Heart left ventricle (tissue), 16 donors: ENCODE data around the gene RNF38. TPM values are rescaled to one million over a fixed set of nuclear protein-coding genes. Genes with fewer than 3 reads are reported as not detected.
"Not testable (repeated sequence)": the region's sequence is repeated elsewhere in the genome, so short reads cannot be mapped to it uniquely, and the experiment has no call there.

Source experiments
- ATAC-seq, 4 donors: fragments of 200-7000 bp; cut with Tn5 transposase; one replicate each; pipeline ENCODE4 v1.9.1; 2020 to 2022; ENCODE audit warnings: moderate library complexity in 4 of 4, mild to moderate bottlenecking in 3 of 4, moderate number of reproducible peaks in 1 of 4
- DNase-seq, 5 donors: peaks; one replicate each; pipeline ENCODE4 v3.0.0-alpha.2; 2020
- H3K27ac ChIP-seq, 12 donors: fragments of 200-600 bp; sonication (generic) in 4 of 12; one replicate each; pipeline versions ENCODE4 v1.5.0 to v1.8.0; 2016 to 2022; ENCODE audit warnings: mild to moderate bottlenecking in 2 of 12
- H3K27me3 ChIP-seq, 9 donors: fragments of 200-600 bp; sonication (generic) in 2 of 9; one replicate each; pipeline versions ENCODE4 v1.5.1 to v1.8.0; 2016 to 2022; ENCODE audit warnings: mild to moderate bottlenecking in 3 of 9
- H3K36me3 ChIP-seq, 9 donors: fragments of 200-600 bp; sonication (generic) in 2 of 9; one replicate each; pipeline versions ENCODE4 v1.5.0 to v1.8.0; 2018 to 2022; ENCODE audit warnings: mild to moderate bottlenecking in 2 of 9
- H3K4me1 ChIP-seq, 12 donors: fragments of 200-600 bp; sonication (generic) in 4 of 12; one replicate each; pipeline versions ENCODE4 v1.5.0 to v1.8.0; 2016 to 2022; ENCODE audit warnings: mild to moderate bottlenecking in 3 of 12
- H3K4me3 ChIP-seq, 12 donors: fragments of 200-600 bp; sonication (generic) in 4 of 12; one replicate each; pipeline versions ENCODE4 v1.5.0 to v1.8.0; 2017 to 2022; ENCODE audit warnings: mild to moderate bottlenecking in 9 of 12, moderate library complexity in 4 of 12
- H3K9me3 ChIP-seq, 12 donors: fragments of 200-600 bp; sonication (generic) in 4 of 12; one replicate each; pipeline versions ENCODE4 v1.5.0 to v1.8.0; 2016 to 2022; ENCODE audit warnings: mild to moderate bottlenecking in 1 of 12
- POLR2A ChIP-seq, 2 donors: fragments of 450-650 bp; IDR thresholded peaks; one replicate each; pipeline ENCODE4 v1.6.1; 2017; ENCODE audit warnings: antibody characterized with exemption in 2 of 2, mild to moderate bottlenecking in 2 of 2, moderate library complexity in 2 of 2
- WGBS, 4 donors: extraction: QIAGEN DNeasy Blood & Tissue Kit in 2 of 4; methylation state at CpG; one replicate each; pipeline versions ENCODE4 v1.1.5 to v1.1.7; 2013 to 2018; 5-methylcytosine and 5-hydroxymethylcytosine counted together
- intact Hi-C, 10 donors: fragments of 100-400 bp; cut with DNase I; formaldehyde crosslinking; loops; one replicate each; pipeline versions ENCODE4 v1.11.1 to v1.14.2; 2022
- polyA plus RNA-seq, 2 donors: library from polyadenylated mRNA; stranded (reverse); fragments of 200-250 nt; gene quantifications; one replicate each; pipeline ENCODE4 v1.2.3, GENCODE V29; 2013
- total RNA-seq, 9 donors: library from RNA; depleted of rRNA in 2 of 9; stranded (reverse); fragments of >200 nt in 2 of 9; fragmentation: NEBNext Ultra II Directional in 3 of 9; extraction: Animal tissue kit (Norgen Biotek cat#: 25700) in 3 of 9; gene quantifications; one replicate each; pipeline versions ENCODE4 v1.1.0 to v1.2.4, GENCODE V29; 2016 to 2023
- TF ChIP-seq, protein P1 (sequence below), 12 donors: fragments of 200-600 bp; sonication (generic) in 4 of 12; IDR thresholded peaks; one replicate each; pipeline versions ENCODE4 v1.5.0 to v1.8.0; 2018 to 2022; ENCODE audit warnings: antibody characterized with exemption in 12 of 12, mild to moderate bottlenecking in 5 of 12
- donor health status: ischemic (EF 13 %, LVEDD 7.1; RV severe dilation, severe dysfunction).
- donor health status: healthy with polysubstance abuse.
- donor health status: DM: no; HTN: yes; CAD: no.
- donor health status: DM: no; HTN: no; CAD: no.
- donor health status: ischemic (EF 25% LVEDD 6.9; RV normal size, moderate dysfunction).
- donor health status: ischemic (EF 25% LVEDD 5.7; RV mildly dilated, moderate dysfunction).
- donor health status: healthy.
- donor health status: DM: yes; HTN: yes; CAD: no.
- donor health status: ischemic (EF 35%, LVEDD 5.7; RV mildly dilated, moderate dysfunction).
- donor health status: nonischemic (EF 11% LVEDD 7.7; RV severe dilation, severe dysfunction).
- donor health status: DM: yes; HTN: yes; CAD: no.
- donor health status: PGD.
- donor health status: ischemic (EF 29% LVEDD 5.4; RV normal size, mild dysfunction).
- donor health status: nonischemic (EF 23%, LVEDD 6.1; RV moderate dilation, normal function).

The RNF38 gene
- total and polyA plus RNA-seq, 11 donors, result 6.0 to 49.0 (median 30.2) TPM

DNA sequence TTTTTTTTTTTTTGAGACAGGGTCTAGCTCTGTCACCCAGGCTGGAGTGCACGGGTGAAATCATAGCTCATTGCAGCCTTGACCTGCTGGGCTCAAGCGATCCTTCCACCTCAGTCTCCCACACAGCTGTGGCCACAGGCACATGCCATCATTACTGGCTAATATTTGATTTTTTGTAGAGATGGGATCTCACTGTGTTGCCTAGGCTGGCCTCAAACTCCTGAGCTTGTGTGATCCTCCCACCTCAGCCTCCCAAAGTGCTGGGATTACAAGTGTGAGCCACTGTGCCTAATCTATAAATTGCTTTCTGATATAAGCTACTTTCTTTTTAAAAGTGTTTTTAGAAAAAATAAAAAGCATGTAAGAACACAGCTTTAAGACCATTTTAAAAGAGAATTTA, 85.3 kb downstream of the RNF38 start:
- intact Hi-C loops, result loop anchor here in 1 of 10 donors (10.0 kb wide), 1 partner anchor 210 kb away; no protein-coding TSS in a partner anchor
- Histone ChIP-seq H3K36me3 (no peaks in the 10 kb centered on the region), H3K27me3 (no peaks in the 10 kb centered on the region), H3K4me1 (peaks cover 0 to 8% (median 0%) of the 10 kb centered on the region in 12 donors), H3K9me3 (no peaks in the 10 kb centered on the region), H3K27ac (no peak overlapping the region), H3K4me3 (no peak overlapping the region)
- no peak for ATAC-seq
- no peak for DNase-seq
- no peak for TF ChIP-seq POLR2A (IDR thresholded peaks at IDR 0.05)
- TF ChIP-seq, protein P1, sequence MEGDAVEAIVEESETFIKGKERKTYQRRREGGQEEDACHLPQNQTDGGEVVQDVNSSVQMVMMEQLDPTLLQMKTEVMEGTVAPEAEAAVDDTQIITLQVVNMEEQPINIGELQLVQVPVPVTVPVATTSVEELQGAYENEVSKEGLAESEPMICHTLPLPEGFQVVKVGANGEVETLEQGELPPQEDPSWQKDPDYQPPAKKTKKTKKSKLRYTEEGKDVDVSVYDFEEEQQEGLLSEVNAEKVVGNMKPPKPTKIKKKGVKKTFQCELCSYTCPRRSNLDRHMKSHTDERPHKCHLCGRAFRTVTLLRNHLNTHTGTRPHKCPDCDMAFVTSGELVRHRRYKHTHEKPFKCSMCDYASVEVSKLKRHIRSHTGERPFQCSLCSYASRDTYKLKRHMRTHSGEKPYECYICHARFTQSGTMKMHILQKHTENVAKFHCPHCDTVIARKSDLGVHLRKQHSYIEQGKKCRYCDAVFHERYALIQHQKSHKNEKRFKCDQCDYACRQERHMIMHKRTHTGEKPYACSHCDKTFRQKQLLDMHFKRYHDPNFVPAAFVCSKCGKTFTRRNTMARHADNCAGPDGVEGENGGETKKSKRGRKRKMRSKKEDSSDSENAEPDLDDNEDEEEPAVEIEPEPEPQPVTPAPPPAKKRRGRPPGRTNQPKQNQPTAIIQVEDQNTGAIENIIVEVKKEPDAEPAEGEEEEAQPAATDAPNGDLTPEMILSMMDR (IDR thresholded peaks at IDR 0.05), result no peak
- 91 to 100% (median 93%) methylated on average over 2 of the region's 2 CpGs for WGBS, 4 donors

DNA sequence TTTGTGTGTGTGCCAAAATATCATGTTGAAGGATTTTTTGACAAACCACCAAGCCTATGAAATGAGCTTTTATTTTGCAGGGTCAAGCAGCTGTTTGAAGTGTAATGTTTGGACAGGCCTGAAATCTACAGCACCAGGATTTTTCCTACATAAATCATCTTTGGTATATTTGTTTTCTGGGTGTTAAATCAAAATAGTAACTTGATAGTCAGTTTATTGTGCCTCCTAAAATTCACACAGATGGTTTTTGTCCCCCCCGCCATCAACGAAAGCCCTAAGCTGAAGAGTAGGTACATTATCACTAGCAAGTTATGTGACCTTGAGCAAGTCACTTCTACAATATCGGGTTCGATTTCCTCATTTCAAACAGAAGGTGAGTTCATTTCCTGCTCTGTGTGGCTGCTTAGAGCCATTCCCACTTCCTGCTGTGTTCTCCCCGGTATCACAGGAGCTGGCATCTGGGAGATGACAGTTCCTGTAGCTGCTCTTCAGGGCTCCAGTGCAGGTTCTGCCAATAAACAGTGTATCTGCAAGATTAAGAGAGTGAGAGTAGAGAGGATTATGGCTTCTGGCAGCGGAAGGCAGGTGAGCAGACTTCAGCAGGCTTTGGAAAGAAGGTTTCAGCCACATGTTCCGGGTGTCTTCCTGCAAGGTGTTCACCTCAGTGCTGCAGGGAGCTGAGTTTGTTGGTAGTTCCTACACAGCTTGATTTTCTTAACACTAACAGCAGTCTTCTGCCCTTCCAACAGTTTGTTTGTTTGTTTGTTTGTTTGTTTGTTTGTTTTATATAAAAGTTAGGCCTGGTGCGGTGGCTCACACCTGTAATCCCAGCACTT, 93.4 kb downstream of the RNF38 start:
- H3K9me3 ChIP-seq, result no peaks in the 10 kb centered on the region
- no peak overlapping the region for H3K4me3 ChIP-seq
- intact Hi-C loops, result no loop called here
- H3K4me1 ChIP-seq, result no peaks in the 10 kb centered on the region
- TF ChIP-seq, protein P1 (IDR thresholded peaks at IDR 0.05), result no peak
- no peak for TF ChIP-seq POLR2A (IDR thresholded peaks at IDR 0.05)
- H3K27me3 ChIP-seq, result no peaks in the 10 kb centered on the region
- H3K36me3 ChIP-seq, result no peaks in the 10 kb centered on the region
- H3K27ac ChIP-seq, result no peak overlapping the region
- no peak for ATAC-seq
- DNase-seq, result no peak
- 60 to 69% (median 66%) methylated on average over 8 of the region's 8 CpGs for WGBS, 4 donors

DNA sequence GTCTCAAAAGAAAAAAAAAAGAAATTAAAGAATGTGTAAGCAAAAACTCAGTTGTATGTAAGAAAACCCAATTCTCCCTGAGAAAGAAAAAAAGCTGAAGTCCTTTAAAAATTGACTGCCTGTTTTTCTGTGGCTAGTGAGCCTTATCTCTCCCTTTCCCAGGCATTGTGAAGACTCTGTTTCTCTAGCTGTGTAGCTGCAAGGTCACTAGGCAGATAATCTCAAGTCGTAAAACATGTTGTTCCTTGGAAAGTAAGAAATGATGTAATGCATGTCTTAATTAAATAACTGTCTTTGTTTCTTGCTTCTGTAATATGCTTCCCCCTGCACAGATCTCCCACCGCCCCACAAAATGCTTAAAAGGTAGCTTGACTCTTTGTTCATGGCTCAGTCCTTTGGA, 95.7 kb downstream of the RNF38 start:
- H3K27ac ChIP-seq, intact Hi-C loops, H3K9me3 ChIP-seq, ATAC-seq, H3K36me3 ChIP-seq, H3K4me3 ChIP-seq, DNase-seq, H3K27me3 ChIP-seq, H3K4me1 ChIP-seq: not testable (repeated sequence)
- WGBS, 4 donors, result 62 to 77% (median 76%) methylated on average over 1 to 2 of the region's 2 CpGs

DNA sequence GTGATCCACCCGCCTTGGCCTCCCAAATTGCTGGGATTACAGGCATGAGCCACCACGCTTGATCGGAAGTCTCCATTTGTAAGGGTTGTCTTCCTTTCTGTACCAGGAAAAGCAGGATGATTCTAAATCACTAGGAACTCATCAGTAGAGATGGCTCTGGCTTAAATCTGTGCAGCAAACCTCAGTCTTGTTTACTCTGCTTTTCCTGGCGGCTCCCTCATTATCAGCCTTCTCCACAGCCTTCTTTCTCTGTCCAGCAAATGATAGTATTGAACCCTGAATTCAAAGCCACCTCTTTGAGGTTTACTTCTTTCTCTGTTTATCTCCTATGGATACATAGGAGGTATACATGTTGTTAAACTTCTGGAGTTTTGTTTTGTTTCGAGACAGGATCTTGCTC, 98.8 kb downstream of the RNF38 start:
- WGBS, 4 donors, result 76 to 98% (median 95%) methylated on average over 5 of the region's 5 CpGs
- TF ChIP-seq POLR2A (IDR thresholded peaks at IDR 0.05), result no peak
- TF ChIP-seq, protein P1 (IDR thresholded peaks at IDR 0.05), result no peak
- ATAC-seq, result no peak
- H3K4me1 ChIP-seq, result peaks cover 0 to 9% (median 0%) of the 10 kb centered on the region in 12 donors
- H3K4me3 ChIP-seq, result no peak overlapping the region
- H3K9me3 ChIP-seq, result no peaks in the 10 kb centered on the region
- no peaks in the 10 kb centered on the region for H3K36me3 ChIP-seq
- no peaks in the 10 kb centered on the region for H3K27me3 ChIP-seq
- H3K27ac ChIP-seq, result no peak overlapping the region
- DNase-seq, result no peak
- intact Hi-C loops, result no loop called here
